ENCODE measurements around the gene EVC2. TPM values are rescaled to one million over a fixed set of nuclear protein-coding genes. Genes with fewer than 3 reads are reported as not detected.

EVC2 gene
- polyA plus RNA-seq, 1 donor from 2014 or later: 0.27 TPM

- Histone ChIP-seq H3K36me3 (ENCODE audit: insufficient read depth, low read length) (no peaks in the 10 kb centered on the region), H4K20me1 (ENCODE audit: insufficient read depth) (no peaks in the 10 kb centered on the region), H3K27ac (ENCODE audit: low read length) (no peak overlapping the region), H3F3A (ENCODE audit: insufficient read depth, low read length, poor library complexity, severe bottlenecking) (no peaks in the 10 kb centered on the region), H3K27me3 (ENCODE audit: insufficient read depth, low read depth, low read length) (no peaks in the 10 kb centered on the region), H3K9me3 (ENCODE audit: low read length) (no peaks in the 10 kb centered on the region), H3K4me3 (ENCODE audit: low read length) (no peak overlapping the region), H3K9me2 (ENCODE audit: insufficient read depth, low read length) (no peaks in the 10 kb centered on the region), H3K9ac (ENCODE audit: low read length) (no peak overlapping the region), H2AFZ (ENCODE audit: low read depth, low read length) (no peak overlapping the region), H3K79me2 (replicated peaks; ENCODE audit: insufficient read depth, low read length) (no peaks in the 10 kb centered on the region), H3K4me2 (ENCODE audit: low read length) (no peak overlapping the region)
- TF ChIP-seq MXI1 (conservative IDR thresholded peaks at IDR 0.05; ENCODE audit: poor library complexity, severe bottlenecking): no peak
- no peak for TF ChIP-seq RAD21 (conservative IDR thresholded peaks at IDR 0.05)
- TF ChIP-seq EZH2 (IDR thresholded peaks at IDR 0.05; ENCODE audit: borderline replicate concordance, insufficient read depth, low read length, poor library complexity, severe bottlenecking): no peak
- no peak for TF ChIP-seq REST (IDR thresholded peaks at IDR 0.05; ENCODE audit: borderline replicate concordance)
- TF ChIP-seq SMC3 (conservative IDR thresholded peaks at IDR 0.05; ENCODE audit: poor library complexity): no peak
- no peak for TF ChIP-seq POLR2AphosphoS5 (IDR thresholded peaks at IDR 0.05)
- TF ChIP-seq CTCF (IDR thresholded peaks at IDR 0.05; ENCODE audit: poor library complexity, severe bottlenecking): no peak
- TF ChIP-seq EP300 (conservative IDR thresholded peaks at IDR 0.05; ENCODE audit: poor library complexity, severe bottlenecking): no peak
- TF ChIP-seq TAF1 (IDR thresholded peaks at IDR 0.05; ENCODE audit: low read depth): no peak
Measured at GRCh38 chr4:5547651-5548249, 160.6 kb downstream of the EVC2 start.

- H3K36me3 ChIP-seq (ENCODE audit: insufficient read depth, low read length): no peaks in the 10 kb centered on the region
- H3F3A ChIP-seq (ENCODE audit: insufficient read depth, low read length, poor library complexity, severe bottlenecking): no peaks in the 10 kb centered on the region
- no peak overlapping the region for H3K4me2 ChIP-seq (ENCODE audit: low read length)
- no peaks in the 10 kb centered on the region for H3K9me2 ChIP-seq (ENCODE audit: insufficient read depth, low read length)
- no peak for TF ChIP-seq RAD21 (conservative IDR thresholded peaks at IDR 0.05)
- TF ChIP-seq EZH2 (IDR thresholded peaks at IDR 0.05; ENCODE audit: borderline replicate concordance, insufficient read depth, low read length, poor library complexity, severe bottlenecking): no peak
- no peak for TF ChIP-seq CTCF (IDR thresholded peaks at IDR 0.05; ENCODE audit: poor library complexity, severe bottlenecking)
- no peak for TF ChIP-seq POLR2AphosphoS5 (IDR thresholded peaks at IDR 0.05)
- no peak for TF ChIP-seq TAF1 (IDR thresholded peaks at IDR 0.05; ENCODE audit: low read depth)
- TF ChIP-seq EP300 (conservative IDR thresholded peaks at IDR 0.05; ENCODE audit: poor library complexity, severe bottlenecking): no peak
- no peak for TF ChIP-seq REST (IDR thresholded peaks at IDR 0.05; ENCODE audit: borderline replicate concordance)
- TF ChIP-seq MXI1 (conservative IDR thresholded peaks at IDR 0.05; ENCODE audit: poor library complexity, severe bottlenecking): no peak
- TF ChIP-seq SMC3 (conservative IDR thresholded peaks at IDR 0.05; ENCODE audit: poor library complexity): no peak
- no peaks in the 10 kb centered on the region for H3K9me3 ChIP-seq (ENCODE audit: low read length)
- H2AFZ ChIP-seq (ENCODE audit: low read depth, low read length): no peak overlapping the region
- H3K4me3 ChIP-seq (ENCODE audit: low read length): no peak overlapping the region
- no peaks in the 10 kb centered on the region for H3K79me2 ChIP-seq (replicated peaks; ENCODE audit: insufficient read depth, low read length)
- H3K27me3 ChIP-seq (ENCODE audit: insufficient read depth, low read depth, low read length): no peaks in the 10 kb centered on the region
- H3K9ac ChIP-seq (ENCODE audit: low read length): no peak overlapping the region
- no peak overlapping the region for H3K27ac ChIP-seq (ENCODE audit: low read length)
- no peaks in the 10 kb centered on the region for H4K20me1 ChIP-seq (ENCODE audit: insufficient read depth)
Measured at GRCh38 chr4:5545271-5545670, 163.1 kb downstream of the EVC2 start.
